COLO829 (cell line): ENCODE data around the gene LRBA.
"Not testable (repeated sequence)": the region's sequence is repeated elsewhere in the genome, so short reads cannot be mapped to it uniquely, and the experiment has no call there.

ENCODE experiments used
- DNase-seq: peaks from one replicate; pipeline ENCODE4 v3.0.0; 2012; ENCODE audit warnings: low spot score

LRBA gene

GRCh38 chr4:150585611-150586010 is 429.5 kb downstream of the LRBA start:
- no peak for DNase-seq

DNA sequence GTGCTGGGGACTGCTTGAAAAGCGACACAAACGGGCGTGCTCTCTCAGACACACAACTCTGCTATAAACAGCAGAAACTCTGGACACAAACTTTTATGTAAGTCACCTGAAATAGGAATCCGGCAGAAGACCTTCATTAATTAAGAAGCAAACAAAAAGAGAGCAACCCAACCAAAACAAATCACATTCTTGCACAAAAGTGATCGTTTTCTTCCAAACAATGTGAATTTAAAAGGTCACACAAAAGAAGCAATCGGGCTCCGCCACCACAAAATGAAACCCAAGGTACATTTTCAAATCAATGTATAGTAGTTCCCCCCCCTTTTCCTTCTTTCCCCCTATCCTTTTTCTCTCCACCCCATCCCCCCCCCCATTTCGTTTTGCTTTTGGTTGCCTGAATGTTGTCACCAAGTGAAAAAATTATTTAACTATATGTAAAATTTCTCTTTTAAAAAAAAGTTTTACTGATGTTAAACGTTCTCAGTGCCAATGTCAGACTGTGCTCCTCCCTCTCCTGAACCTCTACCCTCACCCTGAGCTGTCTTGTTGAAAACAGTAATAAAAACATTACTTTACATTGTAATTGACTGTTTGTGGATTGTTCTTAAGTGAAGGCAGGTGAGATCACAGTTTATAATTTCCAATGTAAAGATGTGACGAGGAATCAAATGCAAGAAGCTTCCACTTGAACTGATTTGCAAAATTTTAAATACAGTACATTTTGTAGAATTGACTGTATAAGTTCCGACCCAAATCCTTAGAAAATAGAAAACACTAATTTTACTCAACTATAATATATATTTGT is 430.8 kb downstream of the LRBA start:
- no peak for DNase-seq

GRCh38 chr4:150583287-150584110 is 431.6 kb downstream of the LRBA start:
- DNase-seq = no peak

GRCh38 chr4:150582873-150583286 is 432.2 kb downstream of the LRBA start:
- DNase-seq = no peak

DNA sequence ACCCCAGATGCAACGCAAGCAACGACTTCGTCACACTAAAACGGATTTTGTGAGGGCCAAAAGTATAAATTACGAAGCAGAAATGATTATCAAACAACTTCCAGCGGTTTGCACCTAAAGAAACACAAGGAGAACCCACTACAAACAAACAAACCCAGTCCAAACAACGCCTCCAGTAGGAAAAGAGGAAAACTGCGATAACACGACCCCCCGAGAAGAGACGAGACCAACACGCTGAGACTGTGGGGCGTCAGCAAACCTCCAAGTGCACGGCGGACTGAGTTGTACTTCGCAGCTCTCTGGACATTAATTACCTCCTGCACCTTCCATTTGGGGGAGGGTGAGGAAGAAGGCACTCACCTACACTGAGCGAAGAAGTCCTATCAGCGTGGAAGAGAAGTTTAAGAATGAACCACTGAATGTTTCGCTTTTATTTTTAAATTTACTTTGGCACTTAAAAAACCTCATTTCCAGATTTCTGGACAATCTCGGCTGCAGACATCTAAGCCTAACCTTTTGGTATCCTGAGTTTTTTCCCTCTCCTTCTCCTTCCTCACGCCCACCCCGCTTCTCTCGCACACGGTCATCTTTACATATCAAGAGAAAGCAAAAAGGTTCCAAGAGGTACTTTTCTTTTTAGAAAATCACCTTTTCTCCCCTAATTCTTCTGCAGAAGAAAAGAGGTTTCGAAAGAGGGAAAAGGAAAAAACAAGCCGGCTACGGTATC is 432.8 kb downstream of the LRBA start, which contains the start of gene MAB21L2:
Gene MAB21L2 (plus strand): TSS at position 6 of the 727 bp plus-strand sequence. CDS start 879 bp downstream, outside the sequence.
- DNase-seq = no peak

GRCh38 chr4:150581641-150582051 is 433.4 kb downstream of the LRBA start:
- no peak for DNase-seq

- no peak for DNase-seq
These were observed 434.0 kb downstream of the LRBA start for GRCh38 chr4:150581056-150581605.

DNA sequence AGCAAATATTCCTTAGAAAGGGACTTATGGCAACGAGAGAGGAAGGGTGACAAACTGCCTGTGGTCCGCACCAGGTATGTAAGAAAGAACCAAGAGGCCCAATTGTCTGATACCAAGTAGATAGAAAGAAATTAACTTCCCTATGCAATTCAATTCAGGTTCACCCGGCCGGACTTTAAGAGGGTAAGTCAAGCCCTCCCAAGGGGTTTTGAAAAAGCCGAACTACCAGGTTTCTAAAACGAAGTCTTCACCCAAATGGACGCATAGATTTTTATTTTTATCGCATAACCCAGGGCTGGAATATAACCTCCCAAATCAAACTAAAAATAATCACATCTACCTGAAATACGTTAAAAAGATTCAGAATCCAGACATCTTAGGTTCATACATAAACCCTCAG is 434.8 kb downstream of the LRBA start:
- DNase-seq = no peak

- no peak for DNase-seq
These were observed 435.4 kb downstream of the LRBA start for GRCh38 chr4:150579551-150580234.

DNA sequence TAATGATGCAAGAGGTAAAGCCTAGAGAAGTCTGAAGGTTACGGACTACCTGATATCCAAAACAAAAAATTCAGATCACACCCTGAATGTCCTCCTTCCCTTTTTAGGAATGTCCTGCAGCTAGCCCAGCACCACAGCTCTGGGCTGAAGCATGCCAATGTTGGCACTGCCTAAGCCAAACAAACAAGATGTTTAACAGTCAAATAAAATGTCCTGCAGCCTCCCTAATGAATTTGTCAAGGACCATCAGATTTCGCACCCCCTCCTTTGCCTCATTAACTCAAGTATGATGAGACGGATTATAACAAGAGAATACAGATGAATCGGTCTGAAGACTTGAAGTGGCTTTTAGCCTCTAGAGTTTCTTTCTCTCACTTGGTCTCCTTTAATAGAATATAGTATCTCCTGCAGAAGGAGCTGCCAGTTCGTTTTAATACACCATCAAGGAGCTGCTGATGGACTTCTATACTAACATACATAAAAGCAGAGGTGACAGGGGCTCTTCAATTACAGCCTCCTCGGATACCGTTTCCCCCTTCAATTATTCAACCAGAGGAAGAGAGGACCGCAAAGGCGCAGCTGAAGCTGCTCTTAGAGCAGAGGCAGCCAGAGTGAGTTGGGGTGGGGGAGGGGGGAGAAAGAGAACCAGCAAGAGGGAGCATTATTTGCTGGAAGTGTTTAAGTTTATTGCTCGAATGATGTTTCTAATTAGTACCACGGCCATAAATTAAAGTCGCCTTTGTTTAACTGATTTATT is 436.2 kb downstream of the LRBA start:
- no peak for DNase-seq

DNA sequence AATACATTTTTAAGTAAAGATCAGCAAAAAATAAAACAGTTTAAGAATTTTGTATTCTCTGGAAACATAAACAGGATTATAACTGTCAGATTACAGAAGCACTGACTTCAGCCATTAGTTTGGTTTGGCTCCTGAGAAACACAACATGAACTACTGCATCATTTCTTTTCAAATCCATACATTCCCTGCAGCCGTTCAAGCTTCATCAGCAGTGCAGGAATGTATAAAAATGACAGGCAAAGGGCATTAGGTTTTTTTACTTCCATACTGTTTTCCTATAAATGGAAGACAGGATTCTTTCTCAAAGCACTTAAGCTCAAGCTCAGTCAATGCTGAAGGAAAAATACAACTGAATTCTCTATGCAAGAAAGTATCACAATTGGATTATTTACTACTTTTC is 437.3 kb downstream of the LRBA start:
- DNase-seq = no peak

- DNase-seq = no peak
These were observed 440.4 kb downstream of the LRBA start for GRCh38 chr4:150574678-150575077.

- peak; percentile 48 for DNase-seq
These were observed 441.6 kb downstream of the LRBA start for GRCh38 chr4:150573534-150573933.

DNA sequence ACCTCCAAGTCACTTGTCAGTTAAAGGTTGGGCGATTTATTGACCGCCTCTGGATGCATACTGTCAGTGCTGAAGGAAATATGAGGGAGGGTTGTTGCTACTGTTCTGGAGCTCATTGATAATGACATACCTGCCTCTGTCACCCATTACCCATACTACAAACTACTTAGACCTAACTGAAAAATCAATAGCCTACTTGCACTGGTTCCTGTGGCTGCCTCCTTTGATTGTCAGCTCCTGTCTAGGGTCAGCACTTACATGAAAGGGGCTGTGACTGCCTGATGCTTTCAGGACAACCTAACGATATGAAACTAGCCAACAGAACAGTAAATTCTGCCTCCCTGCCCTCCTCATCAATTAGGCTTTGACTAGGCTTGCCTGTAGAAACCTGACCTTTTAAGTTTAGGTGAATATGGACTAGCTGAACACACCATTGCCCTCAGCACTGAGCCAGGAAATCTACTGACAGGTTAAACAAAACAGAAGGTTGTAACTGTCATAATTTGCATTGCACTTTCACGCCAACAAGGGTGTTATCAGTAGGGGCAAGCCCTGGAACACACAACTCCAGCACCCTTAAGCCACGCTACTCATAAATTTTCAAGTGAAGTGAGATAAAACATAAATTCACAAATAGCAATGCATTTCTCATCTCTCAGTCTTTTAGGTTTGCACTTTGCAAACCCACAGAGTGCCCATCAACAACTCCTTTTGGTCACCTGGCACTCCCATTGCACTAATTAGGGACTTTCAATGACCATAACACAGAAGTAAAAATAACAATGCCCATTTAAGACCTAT is 442.2 kb downstream of the LRBA start:
- no peak for DNase-seq

GRCh38 chr4:150570862-150571261 is 444.2 kb downstream of the LRBA start:
- no peak for DNase-seq

DNA sequence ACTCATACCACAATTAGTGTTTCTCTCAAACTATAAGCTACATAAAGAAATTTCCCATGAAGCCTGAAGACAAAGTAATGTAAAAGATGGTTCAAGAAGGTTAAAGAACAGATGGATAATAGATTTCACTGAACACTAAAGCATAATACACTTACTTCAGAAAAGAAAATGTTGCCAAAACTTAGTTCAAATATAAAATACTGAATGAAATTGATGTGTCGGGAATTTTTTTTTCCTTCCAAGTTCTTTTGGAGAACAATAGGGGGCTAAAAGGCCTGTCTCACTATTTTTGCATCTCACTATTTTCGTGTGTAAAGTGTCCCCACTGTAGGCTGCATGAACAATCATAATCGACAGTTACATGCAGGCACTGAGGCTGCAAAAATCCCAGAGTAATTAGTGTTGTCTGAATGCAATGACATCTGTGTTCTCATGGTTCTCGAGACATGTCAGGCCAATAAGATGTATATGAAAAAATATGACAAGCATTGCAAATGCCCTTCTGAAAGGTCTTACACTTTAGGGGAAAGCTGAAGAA is 445.0 kb downstream of the LRBA start:
- no peak for DNase-seq

GRCh38 chr4:150569384-150569987 is 445.6 kb downstream of the LRBA start:
- peak; percentile 10 for DNase-seq

DNA sequence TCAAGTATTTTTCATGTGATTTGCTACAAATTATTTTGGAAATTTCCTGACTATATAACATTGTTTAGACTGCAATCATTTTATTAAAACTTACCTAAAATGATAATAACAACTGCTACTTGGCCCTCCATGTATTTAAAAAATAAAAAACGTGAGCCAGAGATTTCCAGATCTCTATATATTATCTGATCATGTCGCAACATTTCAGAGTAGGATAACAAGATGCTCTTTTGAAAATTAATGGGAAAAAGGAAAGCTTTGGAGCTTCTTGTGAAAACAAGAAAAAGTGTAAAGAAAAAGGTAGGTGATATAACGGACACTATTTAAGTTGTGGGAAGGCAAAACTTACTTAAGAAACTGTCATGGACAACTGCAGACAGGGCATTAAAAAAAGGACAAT is 448.0 kb downstream of the LRBA start:
- no peak for DNase-seq

- not testable (repeated sequence) for DNase-seq
These were observed 450.1 kb downstream of the LRBA start for GRCh38 chr4:150564967-150565366.
